Measurements from ENCODE around the gene CALD1.

CALD1 gene

DNA sequence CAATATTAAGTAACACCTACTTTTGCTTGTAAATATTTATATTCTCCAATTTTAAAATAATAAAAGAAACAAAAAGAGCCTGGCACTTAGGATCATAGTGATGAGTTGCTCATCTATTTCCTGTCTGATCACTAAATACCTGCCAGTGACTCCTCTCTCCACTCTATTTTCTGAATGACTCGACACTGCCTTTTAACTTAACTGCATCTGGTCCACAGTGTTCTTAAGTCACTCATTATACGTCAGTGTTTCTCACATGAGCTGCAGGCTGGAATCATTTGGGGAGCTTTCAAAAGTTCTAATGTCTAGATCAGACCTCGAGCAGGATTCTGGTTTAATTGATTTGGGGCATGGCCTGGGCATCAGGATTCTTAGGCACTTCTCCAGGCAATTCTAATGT is 128.9 kb downstream of the CALD1 start:
- DNase-seq (ENCODE audit: low read depth in 1 of 2, low spot score in 1 of 2) = no peak
- TF ChIP-seq POLR2AphosphoS5 (IDR thresholded peaks at IDR 0.05; ENCODE audit: low read depth) (no peak), GABPA (IDR thresholded peaks at IDR 0.05; ENCODE audit: low read depth) (no peak), SPI1 (IDR thresholded peaks at IDR 0.05; ENCODE audit: borderline replicate concordance, low read depth) (no peak)
- TF ChIP-seq, protein P1, sequence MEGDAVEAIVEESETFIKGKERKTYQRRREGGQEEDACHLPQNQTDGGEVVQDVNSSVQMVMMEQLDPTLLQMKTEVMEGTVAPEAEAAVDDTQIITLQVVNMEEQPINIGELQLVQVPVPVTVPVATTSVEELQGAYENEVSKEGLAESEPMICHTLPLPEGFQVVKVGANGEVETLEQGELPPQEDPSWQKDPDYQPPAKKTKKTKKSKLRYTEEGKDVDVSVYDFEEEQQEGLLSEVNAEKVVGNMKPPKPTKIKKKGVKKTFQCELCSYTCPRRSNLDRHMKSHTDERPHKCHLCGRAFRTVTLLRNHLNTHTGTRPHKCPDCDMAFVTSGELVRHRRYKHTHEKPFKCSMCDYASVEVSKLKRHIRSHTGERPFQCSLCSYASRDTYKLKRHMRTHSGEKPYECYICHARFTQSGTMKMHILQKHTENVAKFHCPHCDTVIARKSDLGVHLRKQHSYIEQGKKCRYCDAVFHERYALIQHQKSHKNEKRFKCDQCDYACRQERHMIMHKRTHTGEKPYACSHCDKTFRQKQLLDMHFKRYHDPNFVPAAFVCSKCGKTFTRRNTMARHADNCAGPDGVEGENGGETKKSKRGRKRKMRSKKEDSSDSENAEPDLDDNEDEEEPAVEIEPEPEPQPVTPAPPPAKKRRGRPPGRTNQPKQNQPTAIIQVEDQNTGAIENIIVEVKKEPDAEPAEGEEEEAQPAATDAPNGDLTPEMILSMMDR (IDR thresholded peaks at IDR 0.05; ENCODE audit: insufficient read depth, low read length) = no peak
- TF ChIP-seq, protein P2, sequence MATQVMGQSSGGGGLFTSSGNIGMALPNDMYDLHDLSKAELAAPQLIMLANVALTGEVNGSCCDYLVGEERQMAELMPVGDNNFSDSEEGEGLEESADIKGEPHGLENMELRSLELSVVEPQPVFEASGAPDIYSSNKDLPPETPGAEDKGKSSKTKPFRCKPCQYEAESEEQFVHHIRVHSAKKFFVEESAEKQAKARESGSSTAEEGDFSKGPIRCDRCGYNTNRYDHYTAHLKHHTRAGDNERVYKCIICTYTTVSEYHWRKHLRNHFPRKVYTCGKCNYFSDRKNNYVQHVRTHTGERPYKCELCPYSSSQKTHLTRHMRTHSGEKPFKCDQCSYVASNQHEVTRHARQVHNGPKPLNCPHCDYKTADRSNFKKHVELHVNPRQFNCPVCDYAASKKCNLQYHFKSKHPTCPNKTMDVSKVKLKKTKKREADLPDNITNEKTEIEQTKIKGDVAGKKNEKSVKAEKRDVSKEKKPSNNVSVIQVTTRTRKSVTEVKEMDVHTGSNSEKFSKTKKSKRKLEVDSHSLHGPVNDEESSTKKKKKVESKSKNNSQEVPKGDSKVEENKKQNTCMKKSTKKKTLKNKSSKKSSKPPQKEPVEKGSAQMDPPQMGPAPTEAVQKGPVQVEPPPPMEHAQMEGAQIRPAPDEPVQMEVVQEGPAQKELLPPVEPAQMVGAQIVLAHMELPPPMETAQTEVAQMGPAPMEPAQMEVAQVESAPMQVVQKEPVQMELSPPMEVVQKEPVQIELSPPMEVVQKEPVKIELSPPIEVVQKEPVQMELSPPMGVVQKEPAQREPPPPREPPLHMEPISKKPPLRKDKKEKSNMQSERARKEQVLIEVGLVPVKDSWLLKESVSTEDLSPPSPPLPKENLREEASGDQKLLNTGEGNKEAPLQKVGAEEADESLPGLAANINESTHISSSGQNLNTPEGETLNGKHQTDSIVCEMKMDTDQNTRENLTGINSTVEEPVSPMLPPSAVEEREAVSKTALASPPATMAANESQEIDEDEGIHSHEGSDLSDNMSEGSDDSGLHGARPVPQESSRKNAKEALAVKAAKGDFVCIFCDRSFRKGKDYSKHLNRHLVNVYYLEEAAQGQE (IDR thresholded peaks at IDR 0.05; ENCODE audit: insufficient replicate concordance, low read depth) = no peak
- Histone ChIP-seq H3K27ac (replicated peaks) (no peak overlapping the region), H3K4me3 (replicated peaks; ENCODE audit: insufficient read depth, low read length) (no peak overlapping the region), H3K27me3 (ENCODE audit: insufficient read depth, poor library complexity, severe bottlenecking) (no peaks in the 10 kb centered on the region)

DNA sequence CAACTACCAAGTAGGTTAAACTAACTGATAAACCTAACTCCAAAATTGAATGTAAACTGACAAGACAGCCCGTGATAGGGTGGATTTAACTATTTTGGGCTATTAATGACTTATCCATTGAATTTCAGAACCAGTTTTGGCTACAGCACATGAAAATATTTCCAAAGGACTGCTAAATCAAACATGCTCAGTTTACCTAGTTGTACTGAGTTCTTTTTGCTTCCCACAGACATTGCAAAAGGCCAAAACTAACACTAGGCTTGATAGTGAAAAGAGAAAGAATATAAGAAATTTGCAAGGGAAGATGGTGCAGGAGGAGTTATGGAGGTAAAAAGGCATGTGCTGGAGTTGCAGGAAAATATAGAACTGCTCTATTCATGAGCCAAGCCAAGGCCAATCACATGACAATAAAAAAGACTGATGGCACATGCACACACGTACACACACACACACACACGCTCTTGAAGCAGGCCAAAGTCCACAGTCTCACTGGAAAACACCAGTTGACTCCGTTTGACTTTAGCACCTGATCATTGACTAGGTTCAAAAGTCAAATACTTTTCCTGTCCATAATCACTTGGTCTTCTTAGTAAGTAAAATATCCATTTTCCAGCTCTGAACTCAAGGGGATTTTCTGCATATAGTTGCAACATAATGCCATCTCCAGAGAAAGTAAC is 130.9 kb downstream of the CALD1 start:
- Histone ChIP-seq H3K27ac (replicated peaks) (no peak overlapping the region), H3K27me3 (ENCODE audit: insufficient read depth, poor library complexity, severe bottlenecking) (no peaks in the 10 kb centered on the region), H3K4me3 (replicated peaks; ENCODE audit: insufficient read depth, low read length) (no peak overlapping the region)
- TF ChIP-seq, protein P1 (IDR thresholded peaks at IDR 0.05; ENCODE audit: insufficient read depth, low read length) = no peak
- TF ChIP-seq SPI1 (IDR thresholded peaks at IDR 0.05; ENCODE audit: borderline replicate concordance, low read depth) (no peak), POLR2AphosphoS5 (IDR thresholded peaks at IDR 0.05; ENCODE audit: low read depth) (no peak), GABPA (IDR thresholded peaks at IDR 0.05; ENCODE audit: low read depth) (no peak)
- TF ChIP-seq, protein P2 (IDR thresholded peaks at IDR 0.05; ENCODE audit: insufficient replicate concordance, low read depth) = no peak
- DNase-seq (ENCODE audit: low read depth in 1 of 2, low spot score in 1 of 2) = no peak

DNA sequence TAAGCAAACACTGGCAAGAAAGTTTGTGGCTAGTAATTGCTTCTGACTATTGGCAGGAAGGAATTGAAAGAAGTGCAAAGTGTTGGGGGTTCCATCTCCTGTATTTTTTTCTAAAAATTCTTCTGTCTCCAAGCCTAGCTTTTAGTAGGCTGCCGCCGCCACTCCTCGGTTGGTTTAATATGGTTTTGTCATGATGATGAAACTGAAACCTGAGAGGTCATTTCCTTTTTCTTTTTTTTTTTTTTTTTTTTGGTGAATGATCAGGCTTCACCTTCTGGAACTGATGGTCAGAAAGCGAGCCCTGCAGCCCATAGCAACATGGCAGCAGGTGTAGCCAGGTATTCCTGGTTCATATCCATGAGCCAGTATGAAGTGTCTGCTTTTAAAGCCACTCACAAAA is 131.5 kb downstream of the CALD1 start:
- TF ChIP-seq GABPA (IDR thresholded peaks at IDR 0.05; ENCODE audit: low read depth) (no peak), POLR2AphosphoS5 (IDR thresholded peaks at IDR 0.05; ENCODE audit: low read depth) (no peak), SPI1 (IDR thresholded peaks at IDR 0.05; ENCODE audit: borderline replicate concordance, low read depth) (no peak)
- TF ChIP-seq, protein P2 (IDR thresholded peaks at IDR 0.05; ENCODE audit: insufficient replicate concordance, low read depth) = no peak
- TF ChIP-seq, protein P1 (IDR thresholded peaks at IDR 0.05; ENCODE audit: insufficient read depth, low read length) = no peak
- Histone ChIP-seq H3K27me3 (ENCODE audit: insufficient read depth, poor library complexity, severe bottlenecking) (no peaks in the 10 kb centered on the region), H3K4me3 (replicated peaks; ENCODE audit: insufficient read depth, low read length) (no peak overlapping the region), H3K27ac (replicated peaks) (no peak overlapping the region)
- DNase-seq (ENCODE audit: low read depth in 1 of 2, low spot score in 1 of 2) = no peak

Data from HL-60 (cell line).